GM19240 (cell line): ENCODE measurements around the gene CEP70.
"Not testable (repeated sequence)": the region's sequence is repeated elsewhere in the genome, so short reads cannot be mapped to it uniquely, and the experiment has no call there.

Source experiments
- DNase-seq: peaks from one replicate; pipeline ENCODE4 v3.0.0; 2011; ENCODE audit warnings: low spot score; ENCODE audit not compliant: insufficient read length

The CEP70 gene

GRCh38 chr3:138511945-138512344, 82.1 kb downstream of the CEP70 start:
- no peak for DNase-seq

- no peak for DNase-seq
Measured at GRCh38 chr3:138509586-138509985, 84.5 kb downstream of the CEP70 start.

GRCh38 chr3:138507524-138507923, 86.5 kb downstream of the CEP70 start:
- DNase-seq: no peak

DNA sequence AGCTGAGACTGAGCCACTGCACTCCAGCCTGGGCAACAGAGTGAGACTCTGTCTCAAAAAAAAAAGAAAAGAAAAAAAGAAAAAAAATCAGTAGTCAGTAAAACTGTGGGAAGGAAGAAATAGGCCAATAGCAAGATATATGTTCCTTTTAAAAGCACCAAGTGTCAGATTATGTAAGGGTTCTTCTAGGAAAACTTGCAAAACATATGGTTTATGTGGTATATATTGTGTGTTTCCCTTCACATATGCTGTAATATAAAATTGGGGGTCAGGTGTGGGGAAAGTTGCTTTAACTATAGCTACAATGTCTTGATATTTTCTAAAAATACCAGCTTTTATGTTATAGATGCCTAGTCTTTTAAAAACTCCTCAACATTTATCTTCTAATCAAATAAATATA, 95.1 kb downstream of the CEP70 start:
- no peak for DNase-seq

DNA sequence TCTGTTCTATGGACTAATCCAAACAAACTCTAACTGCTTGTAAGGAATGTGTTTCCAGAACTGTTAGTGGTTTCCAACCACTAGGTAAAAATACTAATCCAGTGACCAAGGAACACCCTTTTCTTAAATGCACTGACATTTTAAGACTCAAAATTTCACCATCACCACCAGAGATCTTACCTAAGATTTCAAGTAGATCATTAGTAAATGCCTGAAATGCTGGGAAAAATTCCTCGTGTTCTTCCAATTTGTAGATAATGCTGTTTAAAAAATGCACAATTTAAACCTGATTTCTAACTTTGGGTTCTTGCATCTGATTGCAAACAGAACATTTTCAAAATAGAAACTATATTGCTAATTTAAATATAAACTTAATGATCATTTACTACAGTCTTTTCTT, 96.2 kb downstream of the CEP70 start:
- no peak for DNase-seq

DNA sequence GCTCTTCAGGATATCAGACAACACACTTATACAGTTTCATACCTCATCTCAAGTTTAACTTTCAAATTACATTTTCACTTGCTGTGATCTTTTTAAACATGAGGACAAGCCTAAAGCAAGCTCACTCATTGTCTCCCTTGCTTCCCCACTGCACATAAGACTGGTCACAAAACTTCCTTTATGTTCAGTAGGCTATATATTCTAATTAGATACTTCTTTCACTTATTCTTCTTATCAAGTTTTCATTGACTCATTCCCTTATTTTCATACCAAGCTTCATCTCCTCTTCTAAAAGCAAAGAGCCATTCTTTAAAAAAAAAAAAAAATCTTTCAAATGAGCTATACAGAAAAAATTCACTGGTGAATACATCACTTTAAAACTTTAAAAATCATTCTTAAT, 97.0 kb downstream of the CEP70 start:
- DNase-seq: no peak

GRCh38 chr3:138496436-138496835, 97.6 kb downstream of the CEP70 start:
- DNase-seq: no peak

GRCh38 chr3:138495638-138496037, 98.4 kb downstream of the CEP70 start:
- DNase-seq: not testable (repeated sequence)

DNA sequence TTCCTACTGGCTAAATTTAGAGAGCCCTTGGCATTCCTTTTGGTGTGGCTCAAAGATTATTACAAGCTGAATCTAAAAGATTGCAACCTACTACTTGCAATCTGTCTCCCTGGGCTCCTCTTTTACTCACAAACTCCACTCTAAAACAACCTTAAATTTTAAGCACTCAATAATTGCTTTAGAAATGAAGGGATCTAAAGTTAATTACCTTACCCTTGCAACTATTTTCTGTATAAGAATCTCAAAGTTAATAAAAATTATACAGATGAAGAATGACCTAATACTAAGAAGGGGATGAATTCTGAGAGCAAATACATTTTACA, 99.5 kb downstream of the CEP70 start:
- DNase-seq: no peak

DNA sequence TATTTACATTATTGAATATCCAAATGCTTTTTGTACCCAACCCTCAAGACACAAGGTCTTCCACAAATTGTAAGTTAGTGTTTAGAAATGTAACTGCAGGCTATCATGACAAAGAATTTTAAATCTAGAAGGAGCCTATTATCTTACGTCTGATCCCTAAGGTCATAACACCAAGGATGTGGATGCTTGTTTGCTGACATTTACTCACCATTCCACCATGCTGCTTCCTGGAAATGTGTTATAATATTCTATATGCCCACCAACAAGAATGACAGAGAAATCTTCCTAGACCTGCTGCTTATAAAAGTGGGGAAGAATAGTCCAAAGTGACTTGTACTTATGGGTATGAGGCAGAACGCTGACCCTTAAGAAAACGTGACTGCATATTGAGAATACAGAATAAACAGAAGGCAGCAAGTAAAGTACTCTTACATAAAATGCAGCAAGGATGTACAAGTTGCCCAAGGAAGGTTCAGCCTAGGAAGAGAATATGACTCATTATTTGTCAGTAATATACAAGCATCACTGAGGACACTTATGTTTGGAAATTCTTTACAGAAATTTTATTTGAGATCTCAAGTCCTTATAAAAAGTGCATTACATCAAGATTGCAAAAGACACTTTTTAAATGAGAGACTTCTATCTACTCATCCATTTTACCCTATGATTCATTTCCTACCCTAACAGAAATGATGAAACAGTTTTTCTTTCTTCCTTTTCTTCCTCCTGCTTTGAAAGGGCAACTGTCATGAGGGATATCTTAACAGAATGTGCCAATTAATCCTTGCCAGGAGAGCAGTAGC, 100.1 kb downstream of the CEP70 start:
- no peak for DNase-seq

GRCh38 chr3:138492980-138493675, 100.9 kb downstream of the CEP70 start:
- no peak for DNase-seq

GRCh38 chr3:138491971-138492370, 102.1 kb downstream of the CEP70 start:
- no peak for DNase-seq

- DNase-seq: not testable (repeated sequence)
Measured at GRCh38 chr3:138486580-138486979, 107.5 kb downstream of the CEP70 start.

DNA sequence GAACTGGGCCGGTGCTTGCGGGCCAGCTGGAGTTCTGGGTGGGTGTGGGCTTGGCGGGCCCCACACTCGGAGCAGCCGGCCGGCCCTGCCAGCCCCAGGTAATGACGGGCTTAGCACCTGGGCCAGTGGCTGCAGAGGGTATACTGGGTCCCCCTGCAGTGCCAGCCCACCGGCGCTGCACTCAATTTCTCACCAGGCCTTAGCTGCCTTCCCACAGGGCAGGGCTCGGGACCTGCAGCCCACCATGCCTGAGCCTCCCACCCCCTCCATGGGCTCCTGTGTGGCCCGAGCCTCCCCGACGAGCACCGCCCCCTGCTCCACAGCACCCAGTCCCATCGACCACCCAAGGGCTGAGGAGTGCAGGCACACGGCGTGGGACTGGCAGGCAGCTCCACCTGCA, 109.4 kb downstream of the CEP70 start:
- not testable (repeated sequence) for DNase-seq

DNA sequence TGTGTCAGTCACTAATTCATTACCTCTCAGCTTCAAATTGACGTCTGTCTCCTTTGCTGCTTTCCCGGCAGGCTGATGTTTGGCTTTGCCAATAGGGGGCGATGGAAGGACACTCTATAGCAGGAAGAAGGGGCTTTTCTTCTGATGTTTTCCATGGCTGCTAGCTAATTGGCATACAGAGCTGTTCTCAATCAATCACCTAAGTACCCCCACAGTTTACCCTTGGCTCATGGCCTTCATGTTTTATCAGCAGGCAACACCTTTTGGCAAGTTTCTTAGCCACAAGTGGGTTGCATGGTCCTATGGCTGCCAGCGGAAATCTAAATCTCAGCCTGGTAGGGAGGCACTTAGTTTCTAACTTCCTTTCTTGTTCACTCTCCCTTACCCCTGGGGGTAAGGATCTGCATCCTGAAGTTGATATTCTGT, 114.6 kb downstream of the CEP70 start:
- DNase-seq: peak; percentile 31

DNA sequence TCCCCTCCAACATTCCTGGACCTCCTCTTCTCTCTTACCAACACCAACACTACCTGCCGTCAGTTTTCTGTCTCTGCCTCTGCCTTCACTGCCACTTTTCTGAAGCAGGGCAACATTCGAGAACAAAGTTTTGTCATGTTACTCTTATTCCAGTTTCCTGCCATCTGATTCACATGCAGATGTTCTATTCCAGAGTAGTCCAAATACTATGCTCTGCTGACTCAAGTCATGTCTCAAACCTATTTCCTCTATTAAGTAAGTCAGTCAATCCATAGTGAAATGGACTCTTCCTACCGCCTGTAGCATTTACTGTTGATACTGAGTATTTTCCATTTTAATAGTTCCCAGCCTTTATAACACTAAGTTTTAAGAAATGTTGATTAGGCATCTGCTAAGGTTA, 116.3 kb downstream of the CEP70 start:
- DNase-seq: no peak

DNA sequence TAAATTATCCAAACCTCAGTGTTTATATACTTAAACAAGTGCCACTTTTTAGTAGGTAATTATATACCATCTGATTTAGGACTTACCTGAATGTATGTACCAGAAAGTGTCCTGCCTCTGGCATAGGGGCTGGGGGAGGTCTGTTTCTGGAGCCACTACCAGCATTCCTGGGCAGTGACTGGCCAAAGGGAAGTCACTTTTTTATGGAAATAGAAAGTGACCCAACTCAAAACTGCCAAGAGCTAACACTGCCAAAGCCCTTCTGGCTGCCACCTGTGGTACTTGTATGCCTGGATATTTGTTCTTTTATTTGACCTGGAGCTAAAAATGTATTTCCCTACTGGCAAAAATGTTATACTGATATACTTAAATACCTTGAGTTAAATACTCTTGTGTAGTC, 116.9 kb downstream of the CEP70 start:
- DNase-seq: no peak

DNA sequence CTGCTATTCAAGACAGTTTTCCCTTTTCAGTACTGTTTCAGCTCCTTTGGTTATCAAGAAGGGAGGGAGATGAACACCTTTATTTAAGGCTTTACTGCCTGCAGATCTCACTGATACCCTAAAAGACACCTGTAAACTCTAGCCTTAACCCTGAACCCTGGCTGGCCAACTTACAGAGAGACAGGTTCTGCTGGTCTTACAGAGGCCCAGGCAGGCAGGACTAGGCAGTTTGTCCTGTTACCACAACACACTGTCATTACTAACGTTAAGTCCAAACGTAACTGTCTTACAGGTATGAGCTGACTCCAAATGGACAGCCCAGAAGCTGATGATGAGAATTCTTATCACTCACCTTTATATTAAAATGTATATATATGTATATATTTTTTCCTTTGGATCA, 117.5 kb downstream of the CEP70 start:
- DNase-seq: no peak

- DNase-seq: no peak
Measured at GRCh38 chr3:138474163-138474562, 119.9 kb downstream of the CEP70 start.

GRCh38 chr3:138473391-138473790, 120.7 kb downstream of the CEP70 start:
- no peak for DNase-seq

GRCh38 chr3:138472141-138472825, 121.8 kb downstream of the CEP70 start:
- no peak for DNase-seq

GRCh38 chr3:138471481-138471880, 122.6 kb downstream of the CEP70 start:
- no peak for DNase-seq
